GM10266 (cell line): ENCODE results near the gene ABCC8.
A peak's percentile ranks its signal among the peaks of the same experiment; 100 is the strongest.

ENCODE experiments used
- DNase-seq: peaks from one replicate; pipeline ENCODE4 v3.0.0; 2012; ENCODE audit errors: extremely low spot score
- TF ChIP-seq, protein P1 (sequence below): IDR thresholded peaks from 2 replicates; pipeline ENCODE4 v1.5.1; 2012; ENCODE audit warnings: mild to moderate bottlenecking, low read depth; ENCODE audit not compliant: control insufficient read depth, insufficient read depth; ENCODE audit errors: missing control alignments

The ABCC8 gene

DNA sequence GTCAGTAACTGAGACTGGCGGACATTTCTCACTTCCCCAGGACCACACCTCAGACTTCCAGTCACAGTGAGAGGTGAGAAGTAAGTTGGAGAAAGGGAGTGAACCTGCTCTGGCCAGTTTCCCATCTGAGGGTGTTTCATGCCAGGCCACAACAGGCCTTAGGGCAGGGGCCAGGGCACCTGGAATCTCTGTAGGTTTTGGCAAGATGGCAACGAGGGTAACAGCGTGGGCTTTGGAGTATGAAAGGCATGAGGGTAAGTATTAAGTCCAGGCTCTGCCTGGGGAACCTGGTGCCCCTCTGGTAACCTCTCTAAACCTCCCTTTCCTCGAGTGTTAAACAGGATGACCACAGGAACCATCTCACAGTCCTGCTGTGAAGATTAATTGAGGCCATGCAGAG is 28.5 kb upstream of the ABCC8 start:
- TF ChIP-seq, protein P1, sequence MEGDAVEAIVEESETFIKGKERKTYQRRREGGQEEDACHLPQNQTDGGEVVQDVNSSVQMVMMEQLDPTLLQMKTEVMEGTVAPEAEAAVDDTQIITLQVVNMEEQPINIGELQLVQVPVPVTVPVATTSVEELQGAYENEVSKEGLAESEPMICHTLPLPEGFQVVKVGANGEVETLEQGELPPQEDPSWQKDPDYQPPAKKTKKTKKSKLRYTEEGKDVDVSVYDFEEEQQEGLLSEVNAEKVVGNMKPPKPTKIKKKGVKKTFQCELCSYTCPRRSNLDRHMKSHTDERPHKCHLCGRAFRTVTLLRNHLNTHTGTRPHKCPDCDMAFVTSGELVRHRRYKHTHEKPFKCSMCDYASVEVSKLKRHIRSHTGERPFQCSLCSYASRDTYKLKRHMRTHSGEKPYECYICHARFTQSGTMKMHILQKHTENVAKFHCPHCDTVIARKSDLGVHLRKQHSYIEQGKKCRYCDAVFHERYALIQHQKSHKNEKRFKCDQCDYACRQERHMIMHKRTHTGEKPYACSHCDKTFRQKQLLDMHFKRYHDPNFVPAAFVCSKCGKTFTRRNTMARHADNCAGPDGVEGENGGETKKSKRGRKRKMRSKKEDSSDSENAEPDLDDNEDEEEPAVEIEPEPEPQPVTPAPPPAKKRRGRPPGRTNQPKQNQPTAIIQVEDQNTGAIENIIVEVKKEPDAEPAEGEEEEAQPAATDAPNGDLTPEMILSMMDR: no peak
- no peak for DNase-seq

DNA sequence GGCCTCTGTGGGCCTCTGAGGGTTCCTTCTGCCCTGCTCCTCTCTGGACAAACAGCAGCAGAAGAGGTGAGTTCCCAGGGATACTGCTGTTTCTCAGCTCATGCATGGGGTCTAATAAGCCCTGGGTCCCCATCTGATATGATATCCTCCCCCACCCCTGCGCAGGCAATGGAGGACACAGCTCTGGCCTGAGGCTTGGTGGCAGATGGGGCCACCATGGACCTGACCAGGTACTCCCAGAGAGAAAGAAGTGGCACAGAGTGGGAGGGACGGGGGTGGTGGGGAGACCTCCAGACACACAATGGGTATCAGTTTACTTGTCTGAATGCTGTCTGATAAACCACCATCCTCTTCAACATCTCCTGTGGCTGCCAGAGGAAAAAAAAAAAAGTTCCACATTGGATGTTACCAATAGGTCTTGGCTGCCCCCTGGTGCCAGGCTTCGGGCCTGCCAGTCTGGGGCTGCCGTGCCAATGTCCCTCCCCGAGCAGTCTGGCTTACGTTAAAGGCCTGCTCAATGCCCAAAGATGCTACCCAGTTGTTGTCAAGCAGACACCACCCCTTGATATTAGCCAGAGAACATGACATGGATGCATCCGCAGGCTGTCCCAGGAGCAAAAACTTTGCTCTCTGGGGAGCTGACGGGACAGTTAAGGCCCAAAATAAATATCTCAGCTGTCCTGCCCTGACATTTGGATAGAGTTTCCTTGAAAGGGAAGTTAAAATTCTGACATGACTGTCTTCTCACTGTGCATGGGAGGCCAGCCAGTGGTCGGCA is 27.9 kb upstream of the ABCC8 start:
- TF ChIP-seq, protein P1: peak; percentile 85
- DNase-seq: peak; percentile 72

DNA sequence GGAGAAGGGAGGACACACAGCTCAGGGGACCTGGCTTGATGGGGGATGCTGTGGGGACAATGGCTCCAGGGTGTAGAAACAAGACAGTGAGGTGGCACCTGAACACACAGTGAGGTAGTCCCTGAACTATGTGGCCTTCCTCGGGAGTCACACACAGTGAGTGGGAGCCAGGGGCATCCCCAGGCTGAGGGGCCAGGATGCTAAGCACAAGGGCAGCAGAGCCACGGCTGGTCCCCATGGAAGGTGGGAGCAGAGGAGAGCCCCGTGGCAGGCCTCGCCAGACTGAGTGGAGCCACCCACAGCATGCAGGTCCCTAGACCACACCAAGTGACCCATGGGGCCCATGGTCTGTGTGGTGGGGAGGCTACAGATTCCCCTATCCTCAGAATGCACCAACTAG is 26.0 kb upstream of the ABCC8 start:
- DNase-seq: no peak
- TF ChIP-seq, protein P1: no peak

DNA sequence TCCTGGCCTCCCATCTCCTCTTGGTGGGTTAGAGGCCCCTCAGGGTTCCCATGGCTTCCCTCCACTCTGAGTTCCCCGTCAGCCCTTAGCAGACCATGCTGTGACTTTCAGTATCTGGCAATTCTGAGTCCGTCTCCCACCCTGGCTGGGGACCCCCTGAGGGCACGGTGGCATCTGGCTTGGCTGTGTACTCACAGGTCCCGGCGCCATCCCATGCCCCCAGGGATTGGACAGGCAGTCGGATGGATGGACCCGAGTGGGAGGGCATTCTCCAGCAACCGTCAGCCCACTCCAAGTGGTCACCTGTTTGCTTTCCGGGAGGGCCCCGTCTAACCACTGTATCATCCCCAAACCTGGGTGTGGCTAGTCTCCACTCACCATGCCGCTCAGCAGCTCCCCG is 24.0 kb upstream of the ABCC8 start:
- DNase-seq: no peak
- TF ChIP-seq, protein P1: no peak

DNA sequence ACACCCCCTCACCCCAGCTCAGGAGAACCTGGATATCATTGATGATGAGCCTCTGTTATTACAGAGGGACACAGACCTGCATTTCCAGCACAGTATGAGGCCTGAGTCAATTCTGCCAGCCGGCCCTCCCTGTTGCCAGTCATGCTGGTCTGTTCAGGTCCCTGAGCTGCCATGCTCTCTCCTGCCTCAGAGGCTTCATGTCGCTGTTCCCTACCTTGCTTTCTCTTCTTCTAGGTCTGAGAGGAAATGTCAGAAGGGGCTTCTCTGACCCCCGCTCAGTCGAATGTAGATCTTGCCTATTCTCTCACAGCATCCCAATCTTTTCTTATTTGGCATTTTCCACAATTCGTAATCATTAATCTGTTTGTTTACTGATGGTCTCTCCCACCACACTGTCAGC is 21.8 kb upstream of the ABCC8 start:
- DNase-seq: no peak
- TF ChIP-seq, protein P1: no peak

DNA sequence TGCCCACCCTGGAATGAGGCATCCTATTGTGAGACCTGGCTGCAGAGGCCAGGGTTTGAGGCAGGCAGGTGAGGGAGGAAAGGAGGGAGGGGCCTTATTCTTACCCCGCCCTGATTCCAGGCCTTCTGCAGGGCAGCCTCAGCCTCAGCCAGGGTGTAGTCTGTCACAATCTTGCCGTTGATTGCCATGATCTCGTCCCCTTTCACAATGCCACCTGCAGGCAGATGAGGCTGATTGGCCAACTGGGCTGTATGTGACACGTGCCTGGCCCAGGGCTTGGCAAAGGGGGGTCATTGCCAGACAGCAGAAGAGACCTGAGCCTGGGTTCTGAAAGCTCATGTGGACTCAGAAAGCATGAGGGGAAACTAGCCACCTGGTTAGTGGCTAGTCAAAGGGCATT is 21.4 kb upstream of the ABCC8 start:
- TF ChIP-seq, protein P1: no peak
- DNase-seq: no peak

DNA sequence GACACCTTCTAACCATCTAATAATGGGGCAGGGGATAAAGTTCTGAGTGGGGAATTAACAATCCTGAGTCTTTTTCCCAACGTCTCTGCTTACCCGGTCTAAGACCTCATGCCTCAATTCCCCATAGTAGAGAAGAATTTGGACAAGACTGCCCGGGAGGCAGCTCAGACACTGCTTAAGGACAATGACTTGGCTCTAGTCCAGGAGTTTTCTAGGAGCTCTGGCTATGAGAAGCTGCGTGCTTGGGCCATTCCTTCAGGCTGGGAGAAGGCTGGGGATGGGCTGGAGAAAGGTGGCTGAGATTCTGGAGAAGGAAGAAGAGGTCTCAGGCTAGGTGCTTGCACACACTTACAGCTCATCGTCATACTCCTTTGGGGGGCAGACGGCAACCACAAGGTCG is 19.8 kb upstream of the ABCC8 start:
- TF ChIP-seq, protein P1: no peak
- no peak for DNase-seq
